Activated naive CD8-positive, alpha-beta T cell (primary cell): Measurements from ENCODE around the gene NR4A3.
A peak's percentile ranks its signal among the peaks of the same experiment; 100 is the strongest.
"Not testable (repeated sequence)": the region's sequence is repeated elsewhere in the genome, so short reads cannot be mapped to it uniquely, and the experiment has no call there.

ENCODE experiments used
- H3K27ac Mint-ChIP-seq: one replicate; pipeline ENCODE4 v1.8.0; 2021; ENCODE audit warnings: mixed read lengths
- H3K27me3 Mint-ChIP-seq: one replicate; pipeline ENCODE4 v1.8.0; 2021; ENCODE audit warnings: mixed read lengths
- H3K36me3 Mint-ChIP-seq: one replicate; pipeline ENCODE4 v1.8.0; 2021; ENCODE audit warnings: mixed read lengths
- H3K4me1 Mint-ChIP-seq: one replicate; pipeline ENCODE4 v1.8.0; 2021; ENCODE audit warnings: low read depth, mixed read lengths
- H3K4me3 Mint-ChIP-seq: one replicate; pipeline ENCODE4 v1.8.0; 2021; ENCODE audit warnings: mild to moderate bottlenecking, mixed read lengths
- H3K9me3 Mint-ChIP-seq: one replicate; pipeline ENCODE4 v1.8.0; 2021; ENCODE audit warnings: low read depth, mixed read lengths

NR4A3 gene

DNA sequence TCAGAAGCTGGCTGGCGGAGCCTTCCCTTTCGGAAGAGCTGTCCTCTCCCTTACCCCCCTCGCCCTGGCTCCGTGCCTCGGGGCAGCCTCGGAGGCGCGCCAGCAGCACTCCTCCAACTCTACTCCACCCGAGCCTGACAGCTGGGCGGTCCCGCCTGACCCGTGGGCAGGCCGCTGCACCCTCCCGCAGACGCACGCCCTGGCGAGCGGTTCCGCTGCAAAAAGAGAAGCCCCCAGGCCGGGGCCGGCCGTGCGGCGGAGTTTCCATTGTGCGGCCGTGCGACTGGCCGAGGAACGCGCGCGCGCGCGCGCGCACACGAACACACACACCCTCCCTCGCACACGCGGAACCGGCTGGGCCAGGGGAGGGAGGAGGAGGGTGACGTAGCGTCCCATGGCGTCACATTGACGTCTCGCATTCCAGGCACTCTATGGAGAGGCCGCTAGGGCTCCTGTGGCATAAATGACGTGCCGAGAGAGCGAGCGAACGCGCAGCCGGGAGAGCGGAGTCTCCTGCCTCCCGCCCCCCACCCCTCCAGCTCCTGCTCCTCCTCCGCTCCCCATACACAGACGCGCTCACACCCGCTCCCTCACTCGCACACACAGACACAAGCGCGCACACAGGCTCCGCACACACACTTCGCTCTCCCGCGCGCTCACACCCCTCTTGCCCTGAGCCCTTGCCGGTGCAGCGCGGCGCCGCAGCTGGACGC is at the start of gene NR4A3:
Gene NR4A3 (plus strand): TSS at position 490 of the 713 bp plus-strand sequence. CDS start 6,158 bp downstream, outside the sequence.
- Mint-ChIP-seq H3K4me3 (peak within 1 kb of the TSS; percentile 98), H3K9me3 (no peaks in the 10 kb centered on the region), H3K27ac (peak within 1 kb of the TSS; percentile 94), H3K4me1 (peaks cover 57% of the 10 kb centered on the region), H3K36me3 (peaks cover 5% of the 10 kb centered on the region), H3K27me3 (no peaks in the 10 kb centered on the region)

DNA sequence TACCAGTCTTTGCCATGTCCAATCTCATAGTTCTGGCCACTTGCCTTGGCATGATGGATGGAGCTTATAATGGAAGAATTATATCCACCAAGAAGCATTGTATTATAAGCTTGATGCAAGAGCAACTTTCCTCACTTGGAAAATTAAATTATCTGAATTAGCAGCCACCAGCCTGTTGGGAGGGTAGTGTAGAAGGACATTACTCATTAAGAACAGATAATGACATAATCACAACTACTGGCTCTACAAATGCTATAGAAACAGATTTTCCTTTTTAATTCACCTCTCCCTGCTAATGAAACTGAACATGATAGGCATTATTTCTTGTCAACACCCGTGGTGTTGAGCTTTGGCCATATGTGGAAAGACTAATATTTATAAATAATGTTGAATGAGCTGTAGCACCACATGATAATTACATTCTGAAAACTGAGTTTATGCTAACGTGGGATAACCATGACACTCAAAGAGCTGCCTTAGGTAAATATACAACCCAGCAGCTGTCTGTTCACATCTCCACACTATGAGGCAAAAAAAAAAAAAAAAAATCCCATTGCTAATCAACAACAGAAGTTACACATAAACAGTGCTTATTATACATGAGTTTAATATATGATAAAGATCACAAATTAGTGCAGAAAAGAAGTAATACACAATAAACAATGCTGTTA is 48.1 kb upstream of the NR4A3 start:
- Mint-ChIP-seq H3K27me3 (peaks cover 5% of the 10 kb centered on the region), H3K27ac (no peak overlapping the region), H3K4me1 (peaks cover 5% of the 10 kb centered on the region), H3K36me3 (no peaks in the 10 kb centered on the region), H3K9me3 (no peaks in the 10 kb centered on the region), H3K4me3 (no peak overlapping the region)

DNA sequence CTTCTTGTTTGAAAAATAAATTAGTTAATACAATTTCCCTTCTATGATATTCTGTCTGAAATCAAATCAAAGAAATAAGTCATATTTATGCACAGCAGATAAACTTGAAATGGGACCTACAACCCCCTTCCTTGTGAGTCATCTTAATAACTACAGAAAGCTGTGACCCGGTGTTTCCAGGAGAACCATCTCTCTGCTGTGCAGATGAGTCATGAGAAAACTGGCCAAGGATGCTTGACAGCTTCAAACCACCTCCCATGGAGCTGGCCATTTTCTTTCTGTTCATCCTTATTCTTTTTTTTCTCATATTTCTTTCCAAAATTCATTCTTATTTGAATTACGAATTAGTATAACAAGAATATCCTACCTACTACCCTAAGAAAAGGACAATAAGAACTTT is 43.4 kb upstream of the NR4A3 start:
- Mint-ChIP-seq H3K4me1 (peaks cover 9% of the 10 kb centered on the region), H3K27me3 (peaks cover 5% of the 10 kb centered on the region), H3K4me3 (no peak overlapping the region), H3K9me3 (no peaks in the 10 kb centered on the region), H3K27ac (peak overlapping the region; percentile 31), H3K36me3 (no peaks in the 10 kb centered on the region)

DNA sequence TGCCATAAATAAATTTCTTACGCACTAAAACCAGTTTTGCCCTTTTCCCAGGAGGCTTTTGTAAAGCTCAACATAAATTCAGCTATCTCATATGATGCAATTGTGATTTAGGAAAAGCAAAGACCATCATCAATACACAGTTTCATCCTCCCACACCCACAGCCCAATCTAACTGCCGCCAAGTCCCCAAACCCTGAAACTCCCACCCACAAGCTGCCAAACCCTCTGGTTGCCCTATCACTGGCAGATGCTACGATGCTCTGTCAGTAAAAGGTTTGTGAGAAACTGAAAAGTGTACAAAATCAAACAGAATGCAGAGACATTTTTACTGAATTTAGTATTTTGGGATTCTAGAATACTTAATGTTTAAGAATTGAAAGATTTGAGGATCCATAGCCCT is 42.8 kb upstream of the NR4A3 start:
- peaks cover 5% of the 10 kb centered on the region for H3K27me3 Mint-ChIP-seq
- peak overlapping the region; percentile 31 for H3K27ac Mint-ChIP-seq
- no peaks in the 10 kb centered on the region for H3K9me3 Mint-ChIP-seq
- no peak overlapping the region for H3K4me3 Mint-ChIP-seq
- H3K36me3 Mint-ChIP-seq = no peaks in the 10 kb centered on the region
- peaks cover 9% of the 10 kb centered on the region for H3K4me1 Mint-ChIP-seq

DNA sequence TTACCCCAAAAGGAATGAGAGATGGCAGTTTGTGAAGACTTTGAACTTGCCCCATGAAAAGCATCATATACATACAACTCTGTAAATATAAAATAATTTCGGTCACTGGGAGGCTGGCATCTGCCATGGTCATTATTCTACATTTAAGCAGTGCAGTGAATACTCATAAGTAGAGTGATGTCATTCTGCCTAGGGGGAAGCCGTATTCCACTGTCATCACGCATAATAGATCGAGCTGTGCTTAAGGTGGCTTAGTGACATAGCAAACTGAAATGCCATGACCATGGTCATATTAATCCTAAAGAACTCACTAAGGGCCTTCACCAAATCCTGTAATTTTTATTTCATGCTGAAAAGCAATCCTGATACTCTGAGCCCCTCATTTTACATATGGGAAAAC is 42.4 kb upstream of the NR4A3 start:
- Mint-ChIP-seq H3K27me3 (peaks cover 5% of the 10 kb centered on the region), H3K4me3 (no peak overlapping the region), H3K27ac (no peak overlapping the region), H3K36me3 (no peaks in the 10 kb centered on the region), H3K9me3 (no peaks in the 10 kb centered on the region), H3K4me1 (peaks cover 9% of the 10 kb centered on the region)

DNA sequence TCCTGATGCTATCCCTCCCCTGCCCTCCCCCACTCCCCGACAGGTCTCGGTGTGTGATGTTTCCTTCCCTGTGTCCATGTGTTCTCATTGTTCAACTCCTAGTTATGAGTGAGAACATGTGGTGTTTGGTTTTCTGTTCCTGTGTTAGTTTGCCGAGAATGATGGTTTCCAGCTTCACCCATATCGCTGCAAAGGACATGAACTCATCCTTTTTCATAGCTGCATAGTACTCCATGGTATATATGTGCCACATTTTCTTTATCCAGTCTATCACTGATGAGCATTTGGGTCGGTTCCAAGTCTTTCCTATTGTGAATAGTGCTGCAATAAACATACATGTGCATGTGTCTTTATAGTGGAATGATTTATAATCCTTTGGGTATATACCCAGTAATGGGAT is 39.3 kb upstream of the NR4A3 start:
- H3K4me1 Mint-ChIP-seq, H3K27ac Mint-ChIP-seq, H3K27me3 Mint-ChIP-seq, H3K4me3 Mint-ChIP-seq, H3K9me3 Mint-ChIP-seq, H3K36me3 Mint-ChIP-seq: not testable (repeated sequence)

DNA sequence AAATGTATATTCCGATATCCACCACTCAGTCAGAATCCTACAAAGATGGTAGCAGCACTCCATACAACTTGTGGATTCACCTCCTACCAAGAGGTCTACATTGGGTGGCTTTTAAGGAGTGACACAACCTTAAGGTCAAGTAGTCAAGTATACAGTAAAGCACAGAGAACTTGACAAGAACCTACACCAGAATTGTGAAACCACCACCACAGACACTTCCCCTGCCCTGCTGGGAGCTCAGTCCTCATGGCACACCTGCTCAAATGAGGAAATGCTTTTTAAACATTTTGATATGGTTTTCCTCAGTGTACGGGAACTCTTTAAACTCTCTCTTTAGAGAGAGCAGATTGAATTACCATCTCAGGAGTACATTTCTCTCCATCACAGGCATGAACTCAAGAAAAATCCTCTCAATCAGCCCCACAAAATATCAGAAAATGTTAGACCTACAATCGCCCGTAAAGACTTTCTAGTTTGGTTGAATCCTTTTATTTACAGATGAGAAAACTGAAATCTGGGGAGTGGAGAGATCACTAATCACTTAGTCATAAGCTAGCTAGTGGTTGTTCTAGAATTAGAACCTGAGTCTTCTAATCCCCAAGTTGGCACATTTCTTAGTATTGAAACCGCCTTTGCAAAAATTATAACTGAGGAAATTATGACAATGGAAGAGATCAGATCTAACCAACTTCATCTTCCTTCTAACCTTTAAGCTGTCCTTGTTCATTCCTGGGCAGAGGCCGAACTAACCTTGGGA is 38.5 kb upstream of the NR4A3 start:
- Mint-ChIP-seq H3K4me1 (peaks cover 9% of the 10 kb centered on the region), H3K27me3 (peaks cover 9% of the 10 kb centered on the region), H3K27ac (peak overlapping the region; percentile 6), H3K36me3 (no peaks in the 10 kb centered on the region), H3K9me3 (no peaks in the 10 kb centered on the region), H3K4me3 (no peak overlapping the region)

DNA sequence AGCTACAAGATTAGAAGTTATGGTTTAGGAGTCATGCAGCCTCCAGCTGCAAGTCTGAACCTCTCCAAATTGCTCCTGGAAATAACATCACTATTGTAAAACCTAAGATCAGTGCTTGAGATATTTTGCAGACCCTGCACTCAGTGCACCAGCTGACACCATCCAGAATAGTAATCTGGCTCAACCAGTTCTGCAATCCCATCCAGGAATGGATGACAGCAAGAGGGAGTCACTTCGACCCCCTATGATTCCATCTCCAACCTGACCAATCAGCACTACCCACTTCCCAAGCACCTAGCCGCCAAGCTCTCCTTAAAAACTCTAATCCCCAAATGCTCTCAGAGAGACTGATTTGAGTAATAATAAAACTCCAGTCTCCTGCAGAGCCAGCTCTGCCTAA is 37.9 kb upstream of the NR4A3 start:
- Mint-ChIP-seq H3K36me3 (no peaks in the 10 kb centered on the region), H3K9me3 (no peaks in the 10 kb centered on the region), H3K27ac (no peak overlapping the region), H3K27me3 (peaks cover 9% of the 10 kb centered on the region), H3K4me3 (no peak overlapping the region), H3K4me1 (peaks cover 2% of the 10 kb centered on the region)

DNA sequence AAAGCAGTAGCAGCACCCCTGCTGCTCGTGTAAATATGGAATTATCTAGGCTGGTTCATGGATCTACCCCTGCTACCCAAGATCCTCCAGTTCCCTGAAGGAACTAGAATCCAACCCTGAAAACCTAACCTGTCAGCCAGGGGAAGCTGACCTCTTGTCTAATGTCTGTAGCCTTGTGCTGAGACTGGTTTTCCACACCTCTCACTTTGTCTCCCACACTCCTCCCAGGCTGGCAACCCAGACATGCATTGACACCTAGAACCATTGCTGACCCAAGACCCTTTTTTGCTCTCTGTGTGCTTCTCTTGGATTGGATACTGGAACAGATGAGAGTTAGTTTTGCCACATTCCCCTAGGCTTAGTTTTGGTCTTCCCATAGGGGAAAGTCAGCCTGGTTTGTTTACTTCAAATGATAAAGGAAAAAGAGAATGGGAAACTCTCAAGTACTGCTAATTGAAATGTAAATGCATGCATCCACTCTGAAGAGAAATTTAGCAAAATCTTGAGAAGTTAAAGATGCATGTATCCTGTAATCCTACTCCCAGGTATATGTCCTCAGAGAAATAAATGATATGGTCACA is 36.6 kb upstream of the NR4A3 start:
- H3K27me3 Mint-ChIP-seq = peaks cover 9% of the 10 kb centered on the region
- H3K4me1 Mint-ChIP-seq = peaks cover 1% of the 10 kb centered on the region
- H3K36me3 Mint-ChIP-seq = no peaks in the 10 kb centered on the region
- no peak overlapping the region for H3K27ac Mint-ChIP-seq
- H3K4me3 Mint-ChIP-seq = no peak overlapping the region
- H3K9me3 Mint-ChIP-seq = no peaks in the 10 kb centered on the region

DNA sequence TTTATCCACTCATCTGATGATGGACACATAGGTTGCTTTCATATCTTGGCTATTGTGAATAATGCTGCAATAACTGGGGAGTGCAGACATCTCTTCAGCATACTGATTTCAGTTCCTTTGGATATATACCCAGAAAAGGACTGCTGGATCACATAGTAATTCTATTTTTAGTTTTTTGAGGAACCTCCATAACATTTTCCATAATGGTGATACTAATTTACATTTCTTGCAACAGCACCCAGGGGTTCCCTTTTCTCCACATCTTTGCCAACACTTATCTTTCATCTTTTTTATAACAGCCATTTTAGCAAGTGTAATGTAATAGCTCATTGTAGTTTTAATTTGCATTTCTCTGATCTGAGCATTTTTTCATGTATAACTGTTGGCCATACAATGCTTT is 34.1 kb upstream of the NR4A3 start:
- H3K36me3 Mint-ChIP-seq = no peaks in the 10 kb centered on the region
- H3K27me3 Mint-ChIP-seq = peaks cover 14% of the 10 kb centered on the region
- no peak overlapping the region for H3K27ac Mint-ChIP-seq
- no peaks in the 10 kb centered on the region for H3K9me3 Mint-ChIP-seq
- no peak overlapping the region for H3K4me3 Mint-ChIP-seq
- H3K4me1 Mint-ChIP-seq = peaks cover 1% of the 10 kb centered on the region

DNA sequence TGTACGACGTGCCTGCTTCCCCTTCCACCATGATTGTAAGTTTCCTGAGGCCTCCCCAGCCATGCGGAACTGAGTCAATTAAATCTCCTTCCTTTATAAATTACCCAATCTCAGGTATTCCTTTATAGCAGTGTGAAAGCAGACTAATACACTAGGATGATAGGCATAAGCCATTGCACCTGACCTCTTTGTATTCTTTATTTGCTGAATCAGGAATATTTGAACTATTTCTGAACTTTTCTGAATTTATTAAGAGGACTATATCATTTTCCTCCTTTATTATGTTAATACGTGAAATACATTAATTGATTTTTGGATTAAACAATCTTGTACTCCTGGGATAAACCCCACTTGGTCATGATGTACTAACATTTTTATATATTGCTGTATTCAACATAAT is 28.2 kb upstream of the NR4A3 start:
- H3K9me3 Mint-ChIP-seq = no peaks in the 10 kb centered on the region
- peaks cover 12% of the 10 kb centered on the region for H3K27me3 Mint-ChIP-seq
- no peaks in the 10 kb centered on the region for H3K36me3 Mint-ChIP-seq
- no peak overlapping the region for H3K27ac Mint-ChIP-seq
- no peaks in the 10 kb centered on the region for H3K4me1 Mint-ChIP-seq
- no peak overlapping the region for H3K4me3 Mint-ChIP-seq

DNA sequence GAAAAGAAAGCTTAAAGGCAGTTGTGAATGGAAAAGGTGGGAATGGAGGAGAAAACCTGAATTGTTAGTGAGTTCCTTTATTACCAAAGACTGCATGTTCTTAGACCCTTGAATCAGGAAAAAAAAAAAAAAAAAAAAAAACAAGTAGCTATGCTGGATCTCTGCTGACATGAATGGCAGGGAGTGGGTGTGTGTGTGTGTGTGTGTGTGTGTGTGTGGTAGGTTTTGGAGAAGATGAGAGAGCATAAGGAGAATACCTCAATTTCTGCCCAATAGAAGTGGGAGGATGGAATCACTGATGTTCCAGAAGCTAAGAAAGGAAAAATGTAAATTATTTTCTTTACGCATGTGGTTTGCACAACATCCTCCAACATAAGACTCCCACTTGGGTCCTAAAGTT is 25.5 kb upstream of the NR4A3 start:
- Mint-ChIP-seq H3K36me3 (peaks cover 4% of the 10 kb centered on the region), H3K4me1 (no peaks in the 10 kb centered on the region), H3K4me3 (no peak overlapping the region), H3K27me3 (peaks cover 7% of the 10 kb centered on the region), H3K27ac (no peak overlapping the region), H3K9me3 (no peaks in the 10 kb centered on the region)

DNA sequence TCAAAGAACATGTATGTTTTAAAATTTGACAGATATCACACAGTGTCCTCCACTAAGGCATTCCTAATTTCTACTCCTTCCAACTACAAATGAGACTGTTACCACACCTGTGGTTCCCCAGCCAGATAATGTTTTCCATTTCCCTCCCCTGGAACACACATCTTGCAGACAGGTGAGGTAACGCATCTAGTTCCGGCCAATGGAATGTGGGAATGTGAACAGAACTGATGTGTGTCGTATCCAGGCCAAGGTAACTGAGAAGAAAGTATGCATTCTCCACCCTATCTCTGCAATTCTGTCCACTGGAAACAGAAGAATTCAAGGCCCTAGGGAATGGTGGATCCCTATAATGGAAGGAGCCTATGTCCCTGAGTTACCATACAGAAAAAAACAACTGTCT is 19.9 kb upstream of the NR4A3 start:
- Mint-ChIP-seq H3K4me1 (no peaks in the 10 kb centered on the region), H3K36me3 (peaks cover 9% of the 10 kb centered on the region), H3K27me3 (no peaks in the 10 kb centered on the region), H3K4me3 (no peak overlapping the region), H3K9me3 (no peaks in the 10 kb centered on the region), H3K27ac (no peak overlapping the region)

DNA sequence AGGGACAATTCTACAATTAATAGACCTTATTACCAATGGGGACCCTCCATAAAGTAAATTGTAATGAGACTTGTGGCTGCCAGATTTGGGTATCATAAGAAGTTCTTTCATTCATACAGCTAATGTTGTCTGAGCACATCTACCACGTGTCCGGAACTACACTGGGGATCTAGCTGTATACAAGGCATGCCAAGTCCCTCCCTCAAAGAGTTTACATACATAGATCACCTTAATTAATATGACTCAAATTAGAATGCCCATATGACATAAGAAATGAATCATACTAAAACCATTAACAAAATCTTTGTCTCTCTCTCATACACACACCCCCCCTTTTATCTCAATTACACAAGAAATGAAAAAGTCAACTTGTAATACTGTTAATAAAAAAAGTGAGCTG is 18.0 kb upstream of the NR4A3 start:
- H3K36me3 Mint-ChIP-seq = peaks cover 9% of the 10 kb centered on the region

DNA sequence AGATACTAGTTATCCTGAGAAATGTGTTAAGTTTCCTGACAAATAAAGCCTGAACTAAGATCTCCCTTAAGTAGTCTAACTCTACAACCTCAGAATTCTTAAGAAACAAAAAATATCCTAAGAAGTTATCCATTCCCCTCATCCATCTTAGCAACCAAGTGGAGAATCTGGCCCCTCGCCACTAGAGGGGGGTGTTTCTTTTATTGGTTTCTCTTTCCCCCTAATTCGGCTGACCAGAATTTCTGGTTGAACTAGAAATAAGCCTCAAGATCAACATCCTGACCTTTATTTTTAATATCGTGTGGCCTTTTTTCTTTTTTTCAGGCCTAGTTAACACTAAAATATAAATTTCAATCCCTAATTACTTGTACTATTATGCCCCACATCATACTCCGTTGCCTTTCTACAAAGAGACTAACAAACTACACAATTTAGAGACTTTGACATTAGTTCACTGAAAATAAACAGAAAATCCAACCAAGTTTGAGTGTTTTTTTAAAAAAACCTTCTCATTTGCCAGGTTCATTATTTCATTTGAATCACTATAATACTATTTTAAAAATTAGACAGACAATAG is 14.3 kb upstream of the NR4A3 start:
- no peak overlapping the region for H3K4me3 Mint-ChIP-seq
- no peaks in the 10 kb centered on the region for H3K9me3 Mint-ChIP-seq
- H3K4me1 Mint-ChIP-seq = peaks cover 32% of the 10 kb centered on the region
- H3K36me3 Mint-ChIP-seq = peaks cover 7% of the 10 kb centered on the region
- no peaks in the 10 kb centered on the region for H3K27me3 Mint-ChIP-seq
- H3K27ac Mint-ChIP-seq = no peak overlapping the region

More for the DNA sequence above, 18.0 kb upstream of the NR4A3 start:
- Mint-ChIP-seq H3K9me3 (no peaks in the 10 kb centered on the region), H3K27ac (no peak overlapping the region), H3K4me3 (no peak overlapping the region), H3K27me3 (no peaks in the 10 kb centered on the region), H3K4me1 (peaks cover 10% of the 10 kb centered on the region)
